ENCODE results near the gene ZNF780A.
"Not testable (repeated sequence)": the region's sequence is repeated elsewhere in the genome, so short reads cannot be mapped to it uniquely, and the experiment has no call there.

The ZNF780A gene

DNA sequence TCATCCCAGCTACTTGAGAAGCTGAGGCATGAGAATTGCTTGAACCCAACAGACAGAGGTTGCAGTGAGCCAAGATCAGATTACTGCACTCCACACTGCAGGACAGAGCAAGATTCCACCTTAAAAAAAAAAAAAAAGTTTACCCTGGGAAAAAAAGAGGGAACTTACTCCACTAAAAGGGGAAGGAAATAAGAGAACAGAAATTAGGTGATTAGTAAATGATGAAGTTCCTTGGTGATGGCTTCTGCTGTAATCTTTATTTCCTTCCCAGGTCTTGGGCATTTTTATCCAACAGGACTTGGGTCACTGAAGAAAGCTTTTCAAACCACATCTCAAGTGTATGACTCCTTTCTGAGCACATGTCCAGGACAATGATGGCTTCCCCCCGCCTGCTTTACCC lies 9.3 kb downstream of the ZNF780A start:
- no peak for FAIRE-seq

DNA sequence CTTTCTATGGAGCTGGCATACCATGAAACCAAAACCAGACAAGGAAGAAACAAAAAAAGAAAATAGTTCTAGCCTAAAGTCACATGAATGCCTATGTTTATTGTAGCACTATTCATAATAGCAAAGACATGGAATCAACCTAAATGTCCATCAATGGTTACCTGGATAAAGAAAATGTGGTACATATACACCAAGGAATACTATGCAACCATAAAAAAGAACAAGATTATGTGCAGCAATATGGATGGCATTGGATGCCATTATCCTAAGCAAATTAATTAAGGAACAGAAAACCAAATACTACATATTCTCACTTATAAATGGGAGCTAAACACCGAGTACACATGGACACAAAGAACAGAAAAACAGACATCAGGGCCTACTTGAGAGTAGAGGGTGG lies 10.5 kb downstream of the ZNF780A start:
- no peak for FAIRE-seq

DNA sequence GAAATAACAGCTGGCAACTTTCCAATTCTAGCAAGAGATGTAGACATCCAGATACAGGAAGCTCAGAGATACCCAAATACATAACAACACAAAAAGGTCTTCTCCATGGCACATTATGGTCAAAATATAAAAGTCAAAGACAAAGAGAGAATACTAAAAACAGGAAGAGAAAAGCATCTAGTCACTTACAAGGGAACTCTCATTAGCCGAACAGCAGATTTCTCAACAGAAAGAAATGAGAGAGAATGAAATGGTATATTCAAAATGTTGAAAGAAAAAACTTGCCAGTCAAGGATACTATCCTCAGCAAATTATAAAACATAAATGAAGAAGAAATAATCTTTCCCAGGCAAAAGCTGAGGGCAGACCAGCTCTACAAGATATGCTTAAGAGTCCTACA lies 12.4 kb downstream of the ZNF780A start:
- FAIRE-seq = no peak

DNA sequence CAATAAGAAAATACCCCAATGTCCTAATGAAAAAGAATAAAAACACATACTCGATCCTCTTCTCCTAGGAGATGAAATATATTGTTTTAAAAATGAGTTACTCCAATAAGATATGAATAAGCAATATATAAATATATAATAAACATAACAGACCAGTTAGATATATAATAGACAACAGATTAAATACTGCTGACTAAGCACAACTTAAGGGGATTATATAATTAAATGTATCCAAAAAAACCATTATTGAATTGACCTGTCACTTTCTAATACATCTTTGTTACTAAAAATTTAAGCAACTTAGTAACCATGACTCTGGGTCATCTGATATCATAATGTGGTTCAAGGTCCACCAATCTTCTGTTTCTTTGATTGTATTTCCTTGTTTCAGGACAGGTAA lies 20.7 kb downstream of the ZNF780A start:
- FAIRE-seq = no peak

DNA sequence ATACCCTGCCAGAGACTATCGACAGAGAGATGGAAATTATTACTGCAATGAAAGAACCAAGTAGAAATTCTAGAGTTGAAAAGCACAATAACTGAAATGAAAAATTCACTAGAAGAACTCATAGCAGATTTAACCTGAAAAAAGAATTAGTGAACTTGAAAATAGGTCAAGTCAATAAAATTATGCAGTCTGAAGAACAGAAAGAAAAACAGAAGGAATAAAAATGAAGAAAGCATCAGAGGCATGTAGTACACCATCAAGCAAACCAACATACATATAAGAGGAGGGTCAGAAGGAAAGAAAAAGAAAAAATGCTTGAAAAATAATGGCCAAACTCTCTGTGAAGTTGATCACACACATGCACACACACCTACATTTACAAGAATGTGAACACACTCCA lies 31.1 kb downstream of the ZNF780A start:
- FAIRE-seq = no peak

GRCh38 chr19:40057166-40057565 lies 33.6 kb downstream of the ZNF780A start:
- no peak for FAIRE-seq

- FAIRE-seq = peak; percentile 65
These were observed 34.2 kb downstream of the ZNF780A start for GRCh38 chr19:40056505-40056904.

- FAIRE-seq = no peak
These were observed 34.8 kb downstream of the ZNF780A start, which contains the start of gene ZNF780B for GRCh38 chr19:40055832-40056504. Gene ZNF780B, minus strand, starts transcription at chr19:40056231. Its CDS starts 5,899 bp downstream, at chr19:40050332.

- no peak for FAIRE-seq
These were observed 35.7 kb downstream of the ZNF780A start for GRCh38 chr19:40055049-40055448.

- FAIRE-seq = no peak
These were observed 36.1 kb downstream of the ZNF780A start for GRCh38 chr19:40054632-40055031.

GRCh38 chr19:40053491-40053890 lies 37.3 kb downstream of the ZNF780A start:
- FAIRE-seq = no peak

GRCh38 chr19:40041718-40042117 lies 49.0 kb downstream of the ZNF780A start:
- not testable (repeated sequence) for FAIRE-seq

DNA sequence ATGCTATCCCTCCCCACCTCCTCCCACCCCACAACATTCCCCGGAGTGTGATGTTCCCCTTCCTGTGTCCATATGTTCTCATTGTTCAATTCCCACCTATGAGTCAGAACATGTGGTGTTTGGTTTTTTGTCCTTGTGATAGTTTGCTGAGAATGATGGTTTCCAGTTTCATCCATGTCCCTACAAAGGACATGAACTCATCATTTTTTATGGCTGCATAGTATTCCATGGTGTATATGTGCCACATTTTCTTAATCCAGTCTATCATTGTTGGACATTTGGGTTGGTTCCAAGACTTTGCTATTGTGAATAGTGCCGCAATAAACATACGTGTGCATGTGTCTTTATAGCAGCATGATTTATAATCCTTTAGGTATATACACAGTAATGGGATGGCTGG lies 52.7 kb downstream of the ZNF780A start:
- not testable (repeated sequence) for FAIRE-seq

DNA sequence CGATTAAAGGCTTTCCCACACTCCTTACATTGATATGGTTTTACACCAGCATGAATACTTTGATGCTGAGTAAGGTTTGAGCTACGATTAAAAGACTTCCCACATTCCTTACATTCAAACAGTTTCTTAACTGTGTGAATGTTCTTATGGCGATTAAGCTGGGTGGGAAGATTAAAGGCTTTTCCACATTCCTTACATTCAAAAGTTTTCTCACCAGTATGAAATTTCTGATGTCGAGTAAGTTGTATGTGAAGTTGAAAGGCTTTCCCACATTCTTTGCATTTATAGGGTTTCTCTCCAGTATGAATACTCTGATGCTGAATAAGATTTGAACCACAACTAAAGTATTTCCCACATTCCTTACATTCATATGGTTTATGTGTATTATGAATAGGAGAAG lies 54.7 kb downstream of the ZNF780A start:
- no peak for FAIRE-seq

DNA sequence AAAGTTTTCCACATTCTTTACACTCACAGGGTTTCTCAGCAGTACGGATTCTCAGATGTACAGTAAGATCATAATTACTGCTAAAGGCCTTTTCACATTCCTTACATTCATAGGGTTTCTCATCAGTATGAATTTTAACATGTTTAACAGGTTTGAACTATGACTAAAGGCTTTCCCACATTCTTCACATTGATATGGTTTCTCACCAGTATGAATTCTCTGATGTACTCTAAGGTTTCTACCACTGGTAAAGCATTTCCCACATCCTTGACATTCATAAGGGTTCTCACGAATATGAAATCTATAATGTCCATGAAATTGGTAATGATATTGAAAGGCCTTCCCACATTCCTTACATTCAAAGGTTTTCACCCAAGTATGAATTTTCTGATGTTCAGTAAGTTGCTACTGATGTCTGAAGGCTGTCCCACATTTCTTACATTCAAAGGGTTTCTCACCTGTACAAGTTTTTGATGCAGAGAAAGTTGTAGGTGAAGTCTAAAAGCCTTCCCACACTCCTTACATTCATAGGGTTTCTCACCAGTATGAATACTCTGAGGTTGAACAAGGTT lies 56.7 kb downstream of the ZNF780A start:
- FAIRE-seq = no peak

DNA sequence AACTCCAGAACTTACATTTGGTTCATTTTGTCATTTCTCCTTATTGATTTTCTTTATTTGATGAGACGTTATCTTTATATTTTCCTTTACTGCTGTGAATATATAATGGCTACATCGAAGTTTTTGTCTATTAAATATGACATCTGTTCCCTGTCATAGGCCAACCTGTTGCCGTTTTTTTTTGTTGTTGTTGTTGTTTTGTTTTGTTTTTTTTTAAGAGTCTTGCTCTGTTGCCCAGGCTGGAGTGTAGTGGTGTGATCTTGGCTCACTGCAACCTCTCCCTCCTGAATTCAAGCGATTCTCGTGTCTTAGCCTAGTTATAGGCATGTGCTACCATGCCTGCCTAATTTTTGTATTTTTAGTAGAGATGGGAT lies 64.2 kb downstream of the ZNF780A start:
- FAIRE-seq = no peak

GRCh38 chr19:40025938-40026596 lies 64.7 kb downstream of the ZNF780A start:
- FAIRE-seq = no peak

GRCh38 chr19:40023969-40024368 lies 66.8 kb downstream of the ZNF780A start:
- no peak for FAIRE-seq
